GM12892 (cell line): Measurements from ENCODE around the gene PHIP.

ENCODE experiments used
- POLR2A ChIP-seq: IDR thresholded peaks from 2 replicates; pipeline ENCODE4 v1.6.1; 2011; ENCODE audit warnings: low read depth, low read length, control low read depth
- POLR2AphosphoS5 ChIP-seq: IDR thresholded peaks from 2 replicates; pipeline ENCODE4 v1.6.1; 2011; ENCODE audit warnings: low read depth, low read length, control low read depth

GRCh38 chr6:79082304-79082703 lies 4.2 kb upstream of the PHIP start:
- TF ChIP-seq POLR2A (no peak), POLR2AphosphoS5 (no peak)
